ENCODE measurements around the gene GALK1.

GALK1 gene

DNA sequence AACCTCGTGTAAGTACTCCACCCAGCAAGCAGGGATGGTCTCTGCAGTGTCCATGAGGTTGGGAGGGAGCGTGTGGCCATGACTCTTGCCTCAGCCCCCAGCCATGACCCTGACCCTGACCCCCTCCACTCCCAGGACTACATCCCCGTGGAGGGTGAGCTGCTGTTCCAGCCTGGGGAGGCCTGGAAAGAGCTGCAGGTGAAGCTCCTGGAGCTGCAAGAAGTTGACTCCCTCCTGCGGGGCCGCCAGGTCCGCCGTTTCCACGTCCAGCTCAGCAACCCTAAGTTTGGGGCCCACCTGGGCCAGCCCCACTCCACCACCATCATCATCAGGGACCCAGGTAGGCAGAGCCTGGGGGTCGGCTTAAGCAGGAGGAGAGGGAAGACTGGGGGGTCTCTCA lies 16.3 kb downstream of the GALK1 start:
- no peak for DNase-seq

DNA sequence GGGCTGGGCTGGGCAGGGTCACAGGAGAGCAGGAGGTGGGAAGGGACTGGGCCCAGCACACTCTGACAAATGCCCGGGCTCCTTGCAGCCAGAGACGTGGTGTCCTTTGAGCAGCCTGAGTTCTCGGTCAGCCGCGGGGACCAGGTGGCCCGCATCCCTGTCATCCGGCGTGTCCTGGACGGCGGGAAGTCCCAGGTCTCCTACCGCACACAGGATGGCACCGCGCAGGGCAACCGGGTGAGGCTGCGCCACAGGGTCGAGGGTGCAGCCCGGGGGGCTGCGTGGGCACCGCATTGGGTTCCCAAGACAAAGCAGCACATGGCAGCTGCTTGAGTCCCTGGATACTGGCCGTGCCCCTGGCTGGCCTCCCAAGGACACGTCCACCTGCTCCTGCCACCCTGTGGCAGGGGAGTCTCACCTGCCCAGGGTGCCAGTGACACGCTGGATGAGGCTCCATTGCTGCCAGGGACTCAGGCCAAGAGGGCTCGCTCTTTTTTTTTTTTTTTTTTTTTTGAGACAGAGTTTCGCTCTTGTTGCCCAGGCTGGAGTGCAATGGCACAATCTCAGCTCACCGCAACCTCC lies 21.3 kb downstream of the GALK1 start:
- DNase-seq = no peak

DNA sequence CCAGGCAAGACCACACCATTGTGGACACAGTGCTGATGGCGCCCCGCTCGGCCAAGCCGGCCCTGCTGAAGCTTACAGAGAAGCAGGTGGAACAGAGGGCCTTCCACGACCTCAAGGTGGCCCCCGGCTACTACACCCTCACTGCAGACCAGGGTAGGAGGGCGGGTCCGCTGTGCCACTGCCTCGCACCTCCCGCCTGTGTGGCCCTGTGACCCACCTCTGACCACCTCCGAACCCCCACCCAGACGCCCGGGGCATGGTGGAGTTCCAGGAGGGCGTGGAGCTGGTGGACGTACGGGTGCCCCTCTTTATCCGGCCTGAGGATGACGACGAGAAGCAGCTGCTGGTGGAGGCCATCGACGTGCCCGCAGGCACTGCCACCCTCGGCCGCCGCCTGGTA lies 22.7 kb downstream of the GALK1 start:
- no peak for DNase-seq

DNA sequence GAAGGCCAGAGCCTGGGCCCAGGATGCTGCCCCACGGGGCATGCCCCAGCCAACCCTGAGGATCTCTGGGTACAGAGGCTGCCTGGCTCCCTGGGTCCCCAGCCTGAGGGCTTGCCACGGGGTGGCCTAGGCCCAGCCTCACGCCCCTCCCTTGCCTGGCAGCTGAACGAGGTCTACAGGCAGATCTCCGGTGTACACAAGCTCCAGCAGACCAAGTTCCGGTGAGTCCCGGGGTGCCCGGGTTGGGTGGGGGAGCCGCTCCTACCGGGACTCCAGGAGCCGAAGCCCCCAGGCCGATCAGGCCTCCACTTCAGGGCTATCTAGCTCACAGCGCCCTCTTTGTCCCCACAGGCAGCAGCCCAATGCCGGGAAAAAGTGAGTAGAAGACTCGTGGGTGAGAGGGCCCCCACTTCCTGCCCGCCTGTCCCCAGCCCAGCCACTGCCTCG lies 24.3 kb downstream of the GALK1 start:
- DNase-seq = no peak

DNA sequence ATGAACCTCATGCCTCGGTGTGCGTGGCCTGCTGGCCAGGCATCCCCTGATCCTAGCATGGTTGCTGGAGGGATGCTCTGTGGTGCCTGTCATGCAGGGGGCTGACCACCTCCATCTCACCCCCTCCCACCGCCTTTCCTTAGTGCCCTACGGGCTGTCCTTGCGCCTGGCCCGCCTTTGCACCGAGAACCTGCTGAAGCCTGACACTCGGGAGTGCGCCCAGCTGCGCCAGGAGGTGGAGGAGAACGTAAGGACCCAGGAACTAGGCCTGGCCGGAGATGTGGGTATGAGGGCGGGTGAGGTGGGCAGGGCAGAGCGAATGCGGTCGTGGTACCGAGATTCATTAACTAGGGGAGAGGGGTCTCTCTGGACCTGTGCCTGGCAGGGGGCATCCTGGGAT lies 24.8 kb downstream of the GALK1 start:
- no peak for DNase-seq

DNA sequence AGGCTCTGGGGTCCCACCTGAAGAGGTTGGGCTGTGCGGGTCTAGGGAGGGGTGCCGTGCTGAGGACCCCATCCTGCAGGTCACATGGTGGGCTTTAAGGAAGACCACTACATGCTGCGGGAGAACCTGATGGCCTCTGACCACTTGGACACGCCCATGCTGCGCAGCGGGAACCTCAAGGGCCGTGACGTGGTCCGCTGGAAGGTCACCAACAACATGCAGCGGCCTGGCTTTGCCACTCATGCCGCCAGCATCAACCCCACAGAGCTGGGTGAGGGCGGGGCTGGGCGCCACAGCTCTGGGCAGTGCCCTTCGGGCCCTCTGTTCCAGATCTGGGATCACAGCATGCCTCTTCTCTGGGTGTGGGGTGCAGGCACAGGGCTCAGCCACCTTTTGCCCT lies 25.2 kb downstream of the GALK1 start:
- no peak for DNase-seq

DNA sequence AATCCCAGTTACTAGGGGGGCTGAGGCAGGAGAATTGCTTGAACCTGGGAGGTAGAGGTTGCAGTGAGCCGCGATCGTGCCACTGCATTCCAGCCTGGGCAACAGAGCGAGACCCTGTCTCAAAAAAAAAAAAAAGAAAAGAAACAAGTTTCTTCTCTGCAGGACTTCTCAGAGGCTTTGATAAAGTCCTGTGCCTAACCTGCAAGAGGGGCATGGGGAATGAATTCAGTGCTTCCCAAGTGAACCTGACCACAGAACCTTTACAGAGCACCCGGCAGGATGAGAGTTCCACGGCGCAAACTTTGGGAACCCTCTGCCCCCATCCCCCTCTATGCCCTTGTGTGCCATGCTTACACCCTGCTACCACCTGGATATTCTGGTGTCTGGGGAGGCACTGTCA lies 25.8 kb downstream of the GALK1 start:
- DNase-seq = no peak

DNA sequence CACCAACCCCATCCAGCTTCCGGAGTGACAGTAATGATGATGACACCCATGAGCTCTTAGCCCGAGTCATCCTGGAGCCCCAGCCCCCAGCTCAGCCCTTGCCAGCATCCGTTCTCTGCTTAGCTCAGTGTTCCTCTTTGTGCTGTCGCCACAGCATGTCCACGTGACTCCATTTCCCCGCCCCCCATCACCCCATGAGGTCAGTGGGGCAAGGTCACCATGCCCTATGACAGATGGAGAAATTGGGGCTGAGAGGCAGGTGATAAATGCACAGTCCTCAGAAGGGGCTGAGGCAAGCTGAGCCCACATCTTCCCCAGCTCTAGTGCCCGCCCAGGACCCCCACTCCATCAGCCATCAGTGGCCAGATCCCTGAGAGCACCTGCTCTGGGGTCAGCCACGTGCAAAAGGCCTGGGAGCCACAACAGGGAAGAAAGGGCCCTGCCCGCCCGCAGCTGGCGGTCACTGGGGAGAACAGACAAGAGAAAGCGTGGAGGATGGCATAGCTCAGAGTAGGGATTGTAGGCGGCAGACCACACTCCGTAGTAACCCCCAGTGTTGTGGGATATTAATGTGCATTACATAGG lies 26.7 kb downstream of the GALK1 start:
- no peak for DNase-seq

DNA sequence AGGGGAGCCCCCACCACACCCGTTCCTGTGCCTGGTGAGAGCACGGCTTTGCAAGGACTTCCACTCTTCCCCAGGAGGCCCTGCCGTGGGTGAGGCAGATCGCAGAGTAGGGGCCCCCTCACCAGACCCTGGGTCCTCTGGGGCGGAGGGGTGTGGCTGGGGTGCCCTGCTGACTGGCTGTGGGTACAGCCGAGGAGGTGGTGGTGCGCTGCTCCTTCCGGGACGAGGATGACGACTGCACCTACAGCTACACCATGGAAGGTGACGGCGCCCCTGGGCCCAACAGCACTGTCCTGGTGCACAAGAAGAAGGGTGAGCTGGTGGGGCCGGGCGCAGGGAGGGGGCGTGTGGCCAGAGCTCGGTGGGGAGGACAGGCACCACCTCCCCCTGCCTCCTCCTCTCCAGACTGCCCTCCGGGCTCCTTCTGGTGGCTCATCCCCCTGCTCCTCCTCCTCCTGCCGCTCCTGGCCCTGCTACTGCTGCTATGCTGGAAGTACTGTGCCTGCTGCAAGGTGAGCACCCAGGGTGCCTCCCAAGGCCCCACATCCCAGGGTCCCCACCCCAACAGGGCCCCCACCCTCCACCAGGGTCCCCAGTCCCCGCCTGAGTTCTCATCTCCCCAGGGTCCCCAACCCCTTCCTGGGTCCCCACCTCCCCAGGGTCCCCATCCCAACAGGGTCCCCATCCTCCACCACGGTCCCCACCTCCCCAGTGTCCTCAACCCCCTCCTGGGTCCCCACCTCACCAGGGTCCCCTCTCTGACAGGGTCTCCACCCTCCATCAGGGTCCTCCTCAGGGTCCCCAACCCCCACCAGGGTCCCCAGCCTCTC lies 27.6 kb downstream of the GALK1 start:
- DNase-seq = no peak

DNA sequence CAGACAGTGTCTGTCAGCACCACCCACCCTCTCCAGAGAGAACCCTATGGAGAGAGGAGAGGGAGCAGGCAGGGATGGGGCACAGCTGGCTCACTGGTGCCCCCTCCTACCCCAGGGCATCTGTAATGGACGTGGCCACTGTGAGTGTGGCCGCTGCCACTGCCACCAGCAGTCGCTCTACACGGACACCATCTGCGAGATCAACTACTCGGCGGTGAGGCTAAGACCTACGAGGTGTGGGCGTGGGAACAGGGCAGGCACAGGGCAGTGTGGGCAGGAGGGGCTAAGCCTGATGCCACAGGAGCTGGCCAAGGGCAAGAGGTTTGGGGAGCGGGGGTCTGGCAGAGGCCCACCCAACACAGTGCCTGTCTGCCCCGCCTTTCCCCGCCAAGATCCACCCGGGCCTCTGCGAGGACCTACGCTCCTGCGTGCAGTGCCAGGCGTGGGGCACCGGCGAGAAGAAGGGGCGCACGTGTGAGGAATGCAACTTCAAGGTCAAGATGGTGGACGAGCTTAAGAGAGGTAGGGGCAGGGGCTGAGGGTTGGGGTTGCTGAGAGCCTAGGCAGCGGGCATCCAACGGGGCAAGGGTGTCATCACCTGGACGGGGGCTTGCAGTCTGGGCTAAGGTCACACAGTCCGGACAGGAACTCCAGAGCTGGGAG lies 28.7 kb downstream of the GALK1 start:
- no peak for DNase-seq

DNA sequence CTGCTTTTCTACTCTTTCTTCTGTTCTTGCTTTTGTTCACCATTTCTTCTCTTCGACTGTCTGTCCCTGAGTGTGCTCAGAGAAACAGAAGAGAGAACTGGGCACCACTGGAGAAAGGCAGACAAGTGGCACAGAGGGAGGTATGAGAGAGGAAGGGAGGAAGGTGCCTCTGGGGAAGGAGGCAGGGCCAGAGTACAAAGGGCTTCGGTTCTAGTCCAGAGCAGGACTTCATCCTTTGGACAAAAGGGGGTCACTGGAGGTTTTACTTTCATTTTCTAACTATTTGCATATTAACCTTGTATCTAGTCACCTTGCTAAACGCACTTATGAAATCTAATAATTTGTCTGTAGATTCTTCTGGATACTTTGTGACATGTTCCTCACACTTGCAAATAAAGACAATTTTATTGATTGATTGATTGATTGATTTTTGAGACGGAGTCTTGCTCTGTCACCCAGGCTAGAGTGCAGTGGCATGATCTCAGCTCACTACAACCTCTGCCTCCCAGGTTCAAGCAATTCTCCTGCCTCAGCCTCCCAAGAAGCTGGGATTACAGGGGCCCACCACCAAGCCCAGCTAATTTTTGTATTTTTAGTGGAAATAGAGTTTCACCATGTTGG lies 30.2 kb downstream of the GALK1 start:
- DNase-seq = no peak

DNA sequence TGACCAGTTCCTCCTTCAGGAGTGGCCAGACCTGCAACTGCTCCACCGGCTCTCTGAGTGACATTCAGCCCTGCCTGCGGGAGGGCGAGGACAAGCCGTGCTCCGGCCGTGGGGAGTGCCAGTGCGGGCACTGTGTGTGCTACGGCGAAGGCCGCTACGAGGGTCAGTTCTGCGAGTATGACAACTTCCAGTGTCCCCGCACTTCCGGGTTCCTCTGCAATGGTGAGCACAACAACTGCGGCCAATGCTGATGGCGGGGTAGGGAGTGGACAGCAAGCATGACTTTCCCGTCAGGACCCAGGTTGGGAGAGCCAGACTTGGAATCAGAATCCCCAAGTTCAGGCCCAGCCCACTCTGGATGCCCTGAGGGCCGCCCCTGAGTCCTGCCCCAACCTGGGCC lies 31.5 kb downstream of the GALK1 start:
- DNase-seq = no peak

DNA sequence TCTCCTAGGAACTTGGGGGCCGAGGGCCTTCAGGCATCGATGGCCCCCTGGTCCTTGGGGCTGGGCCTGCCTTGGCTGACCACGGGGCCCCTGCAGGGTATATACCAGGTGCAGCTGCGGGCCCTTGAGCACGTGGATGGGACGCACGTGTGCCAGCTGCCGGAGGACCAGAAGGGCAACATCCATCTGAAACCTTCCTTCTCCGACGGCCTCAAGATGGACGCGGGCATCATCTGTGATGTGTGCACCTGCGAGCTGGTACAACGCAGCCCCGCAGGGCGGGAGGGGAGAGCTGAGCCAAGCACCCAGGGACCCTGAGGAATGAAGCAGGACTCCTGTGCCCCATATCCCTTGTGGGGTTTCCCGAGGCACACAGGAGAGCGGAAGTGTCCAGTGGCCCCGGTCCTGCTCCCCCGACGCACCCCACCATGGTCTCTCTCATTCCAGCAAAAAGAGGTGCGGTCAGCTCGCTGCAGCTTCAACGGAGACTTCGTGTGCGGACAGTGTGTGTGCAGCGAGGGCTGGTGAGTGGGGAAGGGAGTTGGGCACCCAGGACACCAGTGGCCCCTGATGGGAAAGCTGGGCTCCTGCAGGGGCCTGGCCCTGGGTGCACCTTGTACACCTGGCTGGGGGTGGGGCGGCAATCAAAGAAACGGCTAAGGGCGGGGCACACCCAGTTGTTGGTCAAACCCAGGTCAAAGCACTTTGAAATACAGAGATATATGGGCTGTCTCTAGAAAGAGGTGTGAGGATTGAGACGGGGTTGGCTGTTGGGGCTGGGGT lies 33.1 kb downstream of the GALK1 start:
- no peak for DNase-seq

DNA sequence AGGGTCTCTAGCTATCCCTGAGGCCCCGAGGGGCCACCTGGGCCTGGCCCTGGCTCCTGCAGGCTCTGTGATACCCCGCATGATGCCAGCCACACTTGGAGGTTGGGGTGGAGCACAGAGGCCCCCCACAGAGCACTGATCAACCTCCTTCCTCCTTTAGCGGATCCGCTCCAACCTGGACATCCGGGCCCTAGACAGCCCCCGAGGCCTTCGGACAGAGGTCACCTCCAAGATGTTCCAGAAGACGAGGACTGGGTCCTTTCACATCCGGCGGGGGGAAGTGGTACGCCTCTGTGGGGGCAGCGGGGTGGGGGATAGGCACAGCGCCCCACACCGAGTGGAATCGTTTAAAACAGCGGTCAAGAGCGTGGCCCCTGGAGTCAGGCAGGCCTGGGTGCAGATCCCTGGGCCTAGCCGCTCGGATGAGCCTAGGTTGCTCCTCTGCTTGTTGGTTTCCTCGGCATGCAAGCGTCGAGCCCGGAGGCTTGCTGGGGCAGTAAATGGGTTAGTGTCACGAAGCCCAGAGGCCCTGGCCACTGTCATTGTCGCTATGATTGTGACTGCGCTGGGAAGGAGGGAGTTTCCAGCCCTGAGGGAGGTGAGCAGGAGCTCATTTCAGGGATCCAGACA lies 33.8 kb downstream of the GALK1 start:
- no peak for DNase-seq

DNA sequence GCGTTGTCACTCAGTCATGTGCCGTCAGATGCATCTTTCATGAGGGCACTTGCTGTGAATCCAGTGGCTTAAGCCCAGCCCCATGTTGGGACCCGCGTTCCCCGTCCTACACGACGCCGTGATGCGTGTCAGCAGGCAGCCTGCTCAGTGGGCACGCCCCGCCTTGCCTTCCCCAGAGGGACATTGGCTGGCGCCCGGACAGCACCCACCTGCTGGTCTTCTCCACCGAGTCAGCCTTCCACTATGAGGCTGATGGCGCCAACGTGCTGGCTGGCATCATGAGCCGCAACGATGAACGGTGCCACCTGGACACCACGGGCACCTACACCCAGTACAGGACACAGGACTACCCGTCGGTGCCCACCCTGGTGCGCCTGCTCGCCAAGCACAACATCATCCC lies 34.9 kb downstream of the GALK1 start:
- no peak for DNase-seq

DNA sequence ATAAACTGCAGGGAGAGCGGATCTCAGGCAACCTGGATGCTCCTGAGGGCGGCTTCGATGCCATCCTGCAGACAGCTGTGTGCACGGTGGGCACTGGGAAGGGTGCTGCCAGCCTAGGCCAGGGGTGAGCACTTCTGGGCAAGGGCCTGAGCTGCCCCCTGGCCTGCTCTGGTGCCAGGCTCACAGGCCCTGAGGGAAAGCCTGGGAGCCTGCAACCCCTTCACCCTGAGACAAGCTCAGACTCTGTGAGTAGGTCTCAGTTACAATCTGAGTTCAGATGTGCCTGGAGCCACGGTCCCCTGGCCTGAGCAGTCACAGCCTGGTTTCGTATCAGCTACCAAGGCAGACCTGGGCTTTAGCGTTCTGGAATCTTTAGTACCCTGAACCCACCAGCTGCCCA lies 35.6 kb downstream of the GALK1 start:
- DNase-seq = no peak

DNA sequence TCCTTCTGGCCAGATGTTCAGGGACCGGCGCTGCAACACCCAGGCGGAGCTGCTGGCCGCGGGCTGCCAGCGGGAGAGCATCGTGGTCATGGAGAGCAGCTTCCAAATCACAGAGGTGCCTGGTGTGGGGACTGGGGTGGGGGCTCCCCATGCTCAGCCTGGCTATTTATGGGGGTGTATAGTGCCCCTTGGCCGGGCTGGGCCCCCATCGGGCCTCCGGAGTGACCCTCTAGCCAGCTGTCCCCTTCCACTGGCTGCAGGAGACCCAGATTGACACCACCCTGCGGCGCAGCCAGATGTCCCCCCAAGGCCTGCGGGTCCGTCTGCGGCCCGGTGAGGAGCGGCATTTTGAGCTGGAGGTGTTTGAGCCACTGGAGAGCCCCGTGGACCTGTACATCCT lies 37.6 kb downstream of the GALK1 start:
- DNase-seq = no peak

DNA sequence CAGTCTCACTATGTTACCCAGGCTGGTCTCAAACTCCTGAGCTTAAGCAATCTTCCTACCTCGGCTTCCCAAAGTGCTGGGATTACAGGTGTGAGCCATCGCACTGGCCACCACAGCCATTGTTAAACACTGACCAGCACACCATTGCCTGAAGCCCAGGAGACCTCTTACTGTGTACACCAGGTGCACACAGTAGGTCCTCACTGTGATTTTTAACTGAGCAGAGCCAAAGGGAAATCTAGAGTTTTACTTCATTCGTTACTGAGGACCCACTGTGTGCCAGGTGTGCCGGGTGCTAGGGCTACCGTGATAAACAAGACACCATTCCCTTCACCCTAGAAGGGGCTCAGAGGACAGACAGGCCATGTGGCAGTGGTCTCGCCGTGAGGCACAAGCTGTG lies 39.5 kb downstream of the GALK1 start:
- no peak for DNase-seq

DNA sequence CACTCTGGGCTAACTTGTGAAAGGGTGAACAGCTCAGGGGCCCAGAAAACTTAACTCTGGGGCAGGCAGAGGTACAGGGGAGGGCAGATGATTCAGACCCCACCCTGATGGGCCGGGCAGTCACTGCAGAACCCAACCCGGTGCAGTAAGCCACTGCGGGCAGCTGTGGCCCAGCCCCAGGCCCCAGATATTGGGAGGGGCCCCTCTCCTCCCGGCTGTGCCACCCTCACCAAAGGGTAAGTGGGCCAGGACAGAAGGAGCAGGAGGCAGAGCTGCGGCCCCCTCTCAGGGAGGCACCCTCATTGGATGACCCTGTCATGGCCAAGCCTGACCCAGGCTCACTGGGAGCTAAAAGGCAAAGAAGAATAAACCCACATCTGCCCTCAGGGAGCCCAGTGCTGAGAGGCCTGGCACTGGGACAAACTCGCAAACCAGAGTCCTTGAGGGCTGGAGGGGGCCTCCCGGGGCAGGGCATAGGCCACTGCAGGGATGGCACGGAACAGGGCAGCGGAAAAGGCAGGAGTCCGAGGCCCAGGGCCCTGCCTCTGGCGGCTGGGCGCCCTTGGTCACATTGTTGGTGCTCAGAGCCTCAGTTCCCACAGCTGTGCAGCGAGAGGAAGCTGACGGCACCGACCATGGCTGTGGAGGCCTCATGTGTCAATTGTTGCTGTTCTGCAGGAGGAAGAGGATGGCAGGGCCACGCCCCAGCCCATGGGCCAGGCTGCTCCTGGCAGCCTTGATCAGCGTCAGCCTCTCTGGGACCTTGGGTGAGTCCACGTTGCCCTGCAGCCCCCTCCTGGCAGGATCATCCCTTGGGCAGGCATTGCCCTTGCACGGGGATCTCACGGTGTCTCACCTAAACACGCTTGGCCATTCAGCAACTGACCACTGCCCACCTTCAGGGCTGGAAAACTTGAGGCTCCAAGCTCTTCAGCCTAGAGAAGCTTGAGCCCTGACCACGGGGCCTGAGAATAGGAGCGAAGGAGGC lies 40.7 kb downstream of the GALK1 start:
- no peak for DNase-seq

DNA sequence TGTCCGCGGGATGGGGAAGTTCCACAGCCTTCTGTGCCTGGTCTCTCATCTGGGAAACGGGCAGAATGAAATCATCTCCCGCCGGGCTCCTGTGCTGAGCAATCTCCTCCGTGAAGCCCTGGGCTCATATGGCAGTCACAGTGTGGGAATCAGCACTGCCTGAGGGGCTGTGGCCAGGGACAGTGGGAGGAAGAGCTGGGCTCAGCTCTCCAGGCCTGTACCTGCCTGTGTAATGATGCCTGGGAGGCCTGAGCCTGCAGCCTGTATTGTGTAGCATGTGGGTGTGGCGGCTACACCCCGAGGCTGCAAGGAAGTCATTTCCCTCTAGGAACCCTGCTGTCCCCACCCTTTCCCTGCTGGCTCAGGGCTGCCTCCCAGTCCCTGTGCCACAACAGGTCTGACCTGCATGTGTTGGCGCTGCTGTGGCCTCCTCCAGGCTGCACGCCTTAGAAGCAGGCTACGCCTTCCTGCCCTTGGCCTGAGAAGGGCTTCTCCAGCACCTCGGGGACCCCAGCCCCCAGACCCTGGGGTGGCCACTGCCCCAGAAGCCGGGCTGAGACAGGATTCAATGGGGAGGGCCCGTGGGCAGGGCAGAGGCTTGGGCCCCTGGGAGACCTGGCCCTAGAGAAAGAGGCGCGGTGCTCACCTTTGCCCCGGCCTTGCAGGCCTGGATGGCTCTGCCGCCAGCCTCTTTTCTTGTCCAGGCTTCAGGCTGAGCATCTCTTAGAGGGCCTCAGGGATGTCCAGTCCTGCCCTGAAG lies 41.6 kb downstream of the GALK1 start:
- DNase-seq = no peak

All from effector CD4-positive, alpha-beta T cell (primary cell).